NB4 (cell line): Measurements from ENCODE around the gene FILIP1L.

ENCODE experiments used
- DNase-seq: peaks from one replicate; pipeline ENCODE4 v3.0.0; 2010; ENCODE audit warnings: low read depth
- H3K4me3 ChIP-seq: one replicate; pipeline ENCODE4 v1.5.1; 2011; ENCODE audit warnings: mild to moderate bottlenecking, low read depth, low read length, moderate library complexity
- MAX ChIP-seq: IDR thresholded peaks from 2 replicates; pipeline ENCODE4 v1.6.1; 2011; ENCODE audit warnings: low read depth, low read length
- MYC ChIP-seq: IDR thresholded peaks from 2 replicates; pipeline ENCODE4 v1.6.1; 2011; ENCODE audit warnings: low read depth, low read length
- POLR2A ChIP-seq: IDR thresholded peaks from 2 replicates; pipeline ENCODE4 v1.6.1; 2011; ENCODE audit warnings: mild to moderate bottlenecking; ENCODE audit not compliant: insufficient read length; ENCODE audit errors: extremely low read depth
- TF ChIP-seq, protein P1 (sequence below): IDR thresholded peaks from one replicate; pipeline ENCODE4 v1.5.1; 2012; ENCODE audit warnings: low read depth, low read length

Gene FILIP1L

DNA sequence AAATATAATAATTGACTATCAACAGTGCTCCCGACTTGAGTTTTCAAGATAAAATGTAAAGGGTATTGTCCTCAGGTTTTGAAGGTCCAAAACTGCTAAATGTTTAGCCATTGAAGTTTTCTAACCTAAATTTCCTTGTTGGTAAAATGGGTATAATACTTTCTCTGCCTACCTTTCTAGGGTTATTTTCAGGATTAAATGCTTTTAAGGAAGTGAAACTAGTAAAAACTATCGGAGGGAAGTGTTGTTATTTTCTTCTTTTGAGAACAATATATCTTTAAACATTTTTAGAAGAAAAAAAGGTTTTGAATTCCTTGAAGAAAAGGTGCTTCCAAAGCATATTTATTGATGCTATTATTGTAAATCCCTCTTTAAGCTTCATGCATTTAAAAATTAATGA is 67.3 kb downstream of the FILIP1L start:
- DNase-seq, result no peak
- no peak overlapping the region for H3K4me3 ChIP-seq
- TF ChIP-seq, protein P1, sequence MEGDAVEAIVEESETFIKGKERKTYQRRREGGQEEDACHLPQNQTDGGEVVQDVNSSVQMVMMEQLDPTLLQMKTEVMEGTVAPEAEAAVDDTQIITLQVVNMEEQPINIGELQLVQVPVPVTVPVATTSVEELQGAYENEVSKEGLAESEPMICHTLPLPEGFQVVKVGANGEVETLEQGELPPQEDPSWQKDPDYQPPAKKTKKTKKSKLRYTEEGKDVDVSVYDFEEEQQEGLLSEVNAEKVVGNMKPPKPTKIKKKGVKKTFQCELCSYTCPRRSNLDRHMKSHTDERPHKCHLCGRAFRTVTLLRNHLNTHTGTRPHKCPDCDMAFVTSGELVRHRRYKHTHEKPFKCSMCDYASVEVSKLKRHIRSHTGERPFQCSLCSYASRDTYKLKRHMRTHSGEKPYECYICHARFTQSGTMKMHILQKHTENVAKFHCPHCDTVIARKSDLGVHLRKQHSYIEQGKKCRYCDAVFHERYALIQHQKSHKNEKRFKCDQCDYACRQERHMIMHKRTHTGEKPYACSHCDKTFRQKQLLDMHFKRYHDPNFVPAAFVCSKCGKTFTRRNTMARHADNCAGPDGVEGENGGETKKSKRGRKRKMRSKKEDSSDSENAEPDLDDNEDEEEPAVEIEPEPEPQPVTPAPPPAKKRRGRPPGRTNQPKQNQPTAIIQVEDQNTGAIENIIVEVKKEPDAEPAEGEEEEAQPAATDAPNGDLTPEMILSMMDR, result no peak
- TF ChIP-seq MAX (no peak), MYC (no peak)

- TF ChIP-seq MAX (no peak), MYC (no peak), POLR2A (no peak)
- TF ChIP-seq, protein P1, result no peak
- no peak for DNase-seq
- no peak overlapping the region for H3K4me3 ChIP-seq
Observed at GRCh38 chr3:100045696-100046095, 68.6 kb downstream of the FILIP1L start.

GRCh38 chr3:100044369-100044768 is 69.9 kb downstream of the FILIP1L start:
- peak; percentile 70 for DNase-seq
- TF ChIP-seq POLR2A, result no peak
- TF ChIP-seq, protein P1, result no peak
- no peak for TF ChIP-seq MYC
- no peak for TF ChIP-seq MAX
- no peak overlapping the region for H3K4me3 ChIP-seq

GRCh38 chr3:100043271-100043670 is 71.0 kb downstream of the FILIP1L start:
- TF ChIP-seq MAX (no peak), MYC (no peak), POLR2A (no peak)
- TF ChIP-seq, protein P1, result no peak
- no peak overlapping the region for H3K4me3 ChIP-seq
- no peak for DNase-seq

DNA sequence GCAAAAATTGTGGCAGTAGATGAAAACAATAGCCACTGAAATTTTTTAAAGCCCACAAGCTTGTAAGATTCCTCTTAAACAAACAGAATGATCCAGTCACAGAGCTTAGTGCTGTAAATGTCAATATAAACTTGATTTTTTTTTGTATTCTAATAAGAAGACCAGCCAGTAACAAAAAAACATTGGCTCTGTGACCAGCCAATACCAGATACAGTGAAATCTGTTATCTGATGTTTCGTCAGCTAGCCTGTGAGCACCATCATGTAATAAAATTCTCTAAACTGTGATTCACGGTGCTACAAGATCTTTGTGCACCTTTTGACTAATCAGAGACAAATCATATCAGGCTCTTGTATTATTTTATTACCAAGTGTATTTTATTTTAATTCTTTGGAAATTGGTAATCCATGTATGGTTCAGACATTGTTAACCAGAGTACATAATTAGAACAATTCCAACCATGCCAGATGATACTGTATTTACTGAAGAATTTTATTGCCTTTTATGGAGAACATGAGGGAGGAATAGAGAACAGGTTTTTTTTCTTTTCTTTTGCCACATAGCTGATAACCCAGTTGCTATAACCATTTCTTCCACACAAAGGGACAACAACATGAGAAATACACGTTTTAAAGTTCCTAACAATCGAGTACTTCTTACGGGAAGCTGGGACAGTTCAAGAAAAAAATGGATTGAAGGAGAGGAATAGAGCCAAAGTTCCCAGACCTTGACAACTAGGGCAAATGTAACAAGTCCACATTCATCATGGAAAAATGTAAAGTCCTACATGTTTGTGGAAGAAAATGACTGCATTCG is 71.9 kb downstream of the FILIP1L start:
- no peak overlapping the region for H3K4me3 ChIP-seq
- no peak for DNase-seq
- TF ChIP-seq, protein P1, result no peak
- TF ChIP-seq MYC (no peak), POLR2A (no peak), MAX (no peak)
